Uterus (tissue), 4 donors: ENCODE data around the gene SLC35F6. TPM values are rescaled to one million over a fixed set of nuclear protein-coding genes. Genes with fewer than 3 reads are reported as not detected.

ENCODE experiments used
- DNase-seq, 2 donors: peaks; one replicate each; pipeline ENCODE4 v3.0.0-alpha.2; 2019 to 2020
- H3K27ac ChIP-seq, 2 donors: fragments of 200-600 bp; sonication (generic); 1 replicate in 1 of 2; 2 replicates in 1 of 2; pipeline ENCODE4 v1.5.1; 2016 to 2018
- H3K27me3 ChIP-seq, 2 donors: fragments of 200-600 bp; sonication (generic); one replicate each; pipeline ENCODE4 v1.5.1; 2018 to 2019; ENCODE audit warnings: control low read depth in 1 of 2
- H3K36me3 ChIP-seq, 2 donors: fragments of 200-600 bp; sonication (generic); one replicate each; pipeline ENCODE4 v1.5.1; 2019; ENCODE audit warnings: control low read depth in 1 of 2
- H3K4me1 ChIP-seq, 2 donors: fragments of 200-600 bp; sonication (generic); one replicate each; pipeline ENCODE4 v1.5.1; 2018 to 2019; ENCODE audit warnings: control low read depth in 1 of 2
- H3K4me3 ChIP-seq, 2 donors: fragments of 200-600 bp; sonication (generic); 1 replicate in 1 of 2; 2 replicates in 1 of 2; pipeline ENCODE4 v1.5.1; 2018 to 2019; ENCODE audit warnings: mild to moderate bottlenecking in 1 of 2
- H3K9me3 ChIP-seq, 2 donors: fragments of 200-600 bp; sonication (generic); one replicate each; pipeline ENCODE4 v1.5.1; 2019; ENCODE audit warnings: control low read depth in 1 of 2
- POLR2A ChIP-seq, 2 donors: fragments of 450-650 bp; IDR thresholded peaks; one replicate each; pipeline ENCODE4 v1.6.1; 2016; ENCODE audit warnings: antibody characterized with exemption in 2 of 2, mild to moderate bottlenecking in 1 of 2, moderate library complexity in 1 of 2
- intact Hi-C: fragments of 100-400 bp; cut with DNase I; formaldehyde crosslinking; loops from one replicate; pipeline ENCODE4 v1.15.1; 2023; ENCODE audit warnings: low total_unique reads
- total RNA-seq, 4 donors: library from RNA; depleted of rRNA in 3 of 4; stranded (reverse); fragments of >200 nt in 3 of 4; gene quantifications; one replicate each; pipeline versions ENCODE4 v1.1.0 to v1.2.4, GENCODE V29; 2014 to 2023
- TF ChIP-seq, protein P1 (sequence below), 4 experiments: fragments of 200-600 bp in 2 of 4; fragments of 450-650 bp in 2 of 4; sonication (generic) in 2 of 4; IDR thresholded peaks; one replicate each; pipeline ENCODE4 v1.5.1; 2016 to 2019; ENCODE audit warnings: antibody characterized with exemption in 4 of 4, mild to moderate bottlenecking in 2 of 4, moderate library complexity in 1 of 4
- donor health status: DM: yes; HTN: yes; CAD: no.

Gene SLC35F6
- total RNA-seq, 4 donors from 2014 or later, result 8.2 to 44.2 (median 18.5) TPM

DNA sequence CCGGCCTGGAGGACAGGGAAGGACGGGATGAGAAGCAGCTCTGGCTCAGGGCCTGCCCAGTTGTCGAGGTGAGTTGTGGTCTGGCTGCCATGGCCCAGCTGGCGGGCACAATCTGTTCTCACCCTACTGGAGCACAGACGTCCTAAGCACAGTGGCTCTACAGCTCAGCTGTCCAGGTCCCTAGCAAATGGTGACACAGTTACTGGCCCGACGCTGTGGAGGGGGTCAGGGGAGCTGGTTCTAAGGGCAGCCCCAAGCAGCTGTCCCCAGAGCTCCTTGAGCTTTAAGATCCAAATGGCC lies 38.6 kb upstream of the SLC35F6 start:
- H3K36me3 ChIP-seq, result no peaks in the 10 kb centered on the region
- DNase-seq, result no peak
- H3K9me3 ChIP-seq, result no peaks in the 10 kb centered on the region
- no peaks in the 10 kb centered on the region for H3K27me3 ChIP-seq
- H3K4me3 ChIP-seq, result no peak overlapping the region
- TF ChIP-seq, protein P1, sequence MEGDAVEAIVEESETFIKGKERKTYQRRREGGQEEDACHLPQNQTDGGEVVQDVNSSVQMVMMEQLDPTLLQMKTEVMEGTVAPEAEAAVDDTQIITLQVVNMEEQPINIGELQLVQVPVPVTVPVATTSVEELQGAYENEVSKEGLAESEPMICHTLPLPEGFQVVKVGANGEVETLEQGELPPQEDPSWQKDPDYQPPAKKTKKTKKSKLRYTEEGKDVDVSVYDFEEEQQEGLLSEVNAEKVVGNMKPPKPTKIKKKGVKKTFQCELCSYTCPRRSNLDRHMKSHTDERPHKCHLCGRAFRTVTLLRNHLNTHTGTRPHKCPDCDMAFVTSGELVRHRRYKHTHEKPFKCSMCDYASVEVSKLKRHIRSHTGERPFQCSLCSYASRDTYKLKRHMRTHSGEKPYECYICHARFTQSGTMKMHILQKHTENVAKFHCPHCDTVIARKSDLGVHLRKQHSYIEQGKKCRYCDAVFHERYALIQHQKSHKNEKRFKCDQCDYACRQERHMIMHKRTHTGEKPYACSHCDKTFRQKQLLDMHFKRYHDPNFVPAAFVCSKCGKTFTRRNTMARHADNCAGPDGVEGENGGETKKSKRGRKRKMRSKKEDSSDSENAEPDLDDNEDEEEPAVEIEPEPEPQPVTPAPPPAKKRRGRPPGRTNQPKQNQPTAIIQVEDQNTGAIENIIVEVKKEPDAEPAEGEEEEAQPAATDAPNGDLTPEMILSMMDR (IDR thresholded peaks at IDR 0.05), result no peak
- TF ChIP-seq POLR2A (IDR thresholded peaks at IDR 0.05), result no peak
- intact Hi-C loops, result no loop called here
- H3K27ac ChIP-seq, result no peak overlapping the region
- H3K4me1 ChIP-seq, result no peaks in the 10 kb centered on the region

- Histone ChIP-seq H3K4me3 (no peak overlapping the region), H3K27me3 (no peaks in the 10 kb centered on the region), H3K4me1 (no peaks in the 10 kb centered on the region), H3K9me3 (no peaks in the 10 kb centered on the region), H3K27ac (no peak overlapping the region), H3K36me3 (no peaks in the 10 kb centered on the region)
- TF ChIP-seq, protein P1 (IDR thresholded peaks at IDR 0.05), result no peak
- TF ChIP-seq POLR2A (IDR thresholded peaks at IDR 0.05), result no peak
- intact Hi-C loops, result no loop called here
- no peak for DNase-seq
Observed at GRCh38 chr2:26726228-26726627, 37.9 kb upstream of the SLC35F6 start.

- DNase-seq, result no peak
- Histone ChIP-seq H3K4me1 (no peaks in the 10 kb centered on the region), H3K27me3 (no peaks in the 10 kb centered on the region), H3K27ac (no peak overlapping the region), H3K4me3 (no peak overlapping the region), H3K9me3 (no peaks in the 10 kb centered on the region), H3K36me3 (no peaks in the 10 kb centered on the region)
- TF ChIP-seq POLR2A (IDR thresholded peaks at IDR 0.05), result no peak
- TF ChIP-seq, protein P1 (IDR thresholded peaks at IDR 0.05), result peak in 1 of 4 experiments; percentile 33
- intact Hi-C loops, result no loop called here
Observed at GRCh38 chr2:26727641-26728561, 36.2 kb upstream of the SLC35F6 start.

DNA sequence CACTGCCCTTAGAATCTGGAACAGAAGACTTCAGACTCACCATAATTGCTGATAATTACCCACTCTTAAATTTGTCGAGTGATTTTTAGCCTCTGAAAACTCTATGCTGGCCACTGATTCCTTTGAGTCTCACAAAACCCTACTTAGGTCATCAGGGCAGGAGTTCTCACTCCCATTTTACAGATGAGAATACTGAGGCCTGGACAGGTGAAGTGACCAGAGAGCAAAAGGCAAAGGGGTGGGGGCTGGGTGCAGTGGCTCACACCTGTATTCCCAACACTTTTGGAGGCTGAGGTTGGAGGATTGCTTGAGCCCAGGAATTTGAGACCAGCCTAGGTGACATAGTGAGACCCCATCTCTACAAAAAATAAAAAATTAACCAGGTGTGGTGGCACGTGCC lies 34.8 kb upstream of the SLC35F6 start:
- no peak overlapping the region for H3K27ac ChIP-seq
- no peaks in the 10 kb centered on the region for H3K9me3 ChIP-seq
- no peak overlapping the region for H3K4me3 ChIP-seq
- intact Hi-C loops, result no loop called here
- H3K4me1 ChIP-seq, result no peaks in the 10 kb centered on the region
- no peaks in the 10 kb centered on the region for H3K27me3 ChIP-seq
- no peaks in the 10 kb centered on the region for H3K36me3 ChIP-seq
- no peak for DNase-seq
- TF ChIP-seq, protein P1 (IDR thresholded peaks at IDR 0.05), result no peak
- TF ChIP-seq POLR2A (IDR thresholded peaks at IDR 0.05), result no peak

GRCh38 chr2:26730549-26731344 lies 33.3 kb upstream of the SLC35F6 start:
- intact Hi-C loops, result no loop called here
- Histone ChIP-seq H3K36me3 (no peaks in the 10 kb centered on the region), H3K4me3 (no peak overlapping the region), H3K4me1 (no peaks in the 10 kb centered on the region), H3K27me3 (no peaks in the 10 kb centered on the region), H3K9me3 (no peaks in the 10 kb centered on the region), H3K27ac (no peak overlapping the region)
- TF ChIP-seq, protein P1 (IDR thresholded peaks at IDR 0.05), result no peak
- no peak for TF ChIP-seq POLR2A (IDR thresholded peaks at IDR 0.05)
- no peak for DNase-seq
